HL-60 (cell line): ENCODE results near the gene SYT7.

ENCODE experiments used
- DNase-seq, 2 experiments: peaks; one replicate each; pipeline ENCODE4 v3.0.0-alpha.2; 2010 to 2020; ENCODE audit warnings: low read depth in 1 of 2, low spot score in 1 of 2
- H3K27ac ChIP-seq: fragments of 250-450 bp; sonication (Bioruptor Pico); replicated peaks from 2 replicates; pipeline ENCODE4 v1.5.1; 2020; ENCODE audit warnings: mild to moderate bottlenecking, moderate library complexity
- H3K27me3 ChIP-seq: fragments of 250-450 bp; sonication (Bioruptor Pico); 2 replicates; pipeline ENCODE4 v1.5.1; 2021; ENCODE audit warnings: mild to moderate bottlenecking, moderate library complexity; ENCODE audit not compliant: insufficient read depth, poor library complexity, severe bottlenecking
- H3K4me3 ChIP-seq: replicated peaks from 2 replicates; pipeline ENCODE4 v1.5.1; 2011; ENCODE audit warnings: mild to moderate bottlenecking, control low read depth, low read length; ENCODE audit not compliant: insufficient read depth
- CTCF ChIP-seq: IDR thresholded peaks from one replicate; pipeline ENCODE4 v1.5.1; 2011; ENCODE audit warnings: low read length, control low read depth, inconsistent platforms; ENCODE audit not compliant: insufficient read depth
- GABPA ChIP-seq: IDR thresholded peaks from 2 replicates; pipeline ENCODE4 v1.6.1; 2012; ENCODE audit warnings: low read depth
- POLR2AphosphoS5 ChIP-seq: IDR thresholded peaks from 2 replicates; pipeline ENCODE4 v1.6.1; 2012; ENCODE audit warnings: low read depth
- REST ChIP-seq: IDR thresholded peaks from 2 replicates; pipeline ENCODE4 v1.6.1; 2012; ENCODE audit warnings: low read depth; ENCODE audit not compliant: insufficient replicate concordance
- SPI1 ChIP-seq: IDR thresholded peaks from 2 replicates; pipeline ENCODE4 v1.6.1; 2012; ENCODE audit warnings: low read depth, mild to moderate bottlenecking, borderline replicate concordance
- long read RNA-seq: library from polyadenylated mRNA; unstranded; transcript quantifications from one replicate; pipeline ENCODE4 v2.0.0, GENCODE V29; 2020

The SYT7 gene
- long read RNA-seq: 0 reads

GRCh38 chr11:61581030-61581928, at the start of gene SYT7:
TSS of gene SYT7 (minus strand) at chr11:61581076. CDS start at chr11:61580820, 256 bp downstream.
- no peak for TF ChIP-seq GABPA
- peak; percentile 28 for TF ChIP-seq REST
- peaks cover 43% of the 10 kb centered on the region for H3K27me3 ChIP-seq
- H3K27ac ChIP-seq: no peak within 1 kb of the TSS
- DNase-seq: peak; percentile 88 to 94
- peak within 1 kb of the TSS; percentile 26 for H3K4me3 ChIP-seq

- H3K27ac ChIP-seq: no peak overlapping the region
- no peak for TF ChIP-seq GABPA
- no peak overlapping the region for H3K4me3 ChIP-seq
- peaks cover 7% of the 10 kb centered on the region for H3K27me3 ChIP-seq
- no peak for DNase-seq
Observed at GRCh38 chr11:61630089-61630488, 49.2 kb upstream of the SYT7 start.

GRCh38 chr11:61629082-61629833, 48.4 kb upstream of the SYT7 start:
- no peak overlapping the region for H3K27ac ChIP-seq
- TF ChIP-seq SPI1: no peak
- no peak for TF ChIP-seq POLR2AphosphoS5
- no peak for TF ChIP-seq GABPA
- TF ChIP-seq REST: no peak
- no peak for TF ChIP-seq CTCF

GRCh38 chr11:61628662-61628970, 47.7 kb upstream of the SYT7 start:
- Histone ChIP-seq H3K27me3 (peaks cover 7% of the 10 kb centered on the region), H3K27ac (no peak overlapping the region), H3K4me3 (no peak overlapping the region)
- TF ChIP-seq GABPA (no peak), POLR2AphosphoS5 (no peak), CTCF (no peak), SPI1 (no peak), REST (no peak)
- DNase-seq: no peak

More at GRCh38 chr11:61629082-61629833, 48.4 kb upstream of the SYT7 start:
- Histone ChIP-seq H3K27me3 (peaks cover 7% of the 10 kb centered on the region), H3K4me3 (no peak overlapping the region)
- DNase-seq: no peak
